ENCODE results near the gene SMOC2.
"Not testable (repeated sequence)": the region's sequence is repeated elsewhere in the genome, so short reads cannot be mapped to it uniquely, and the experiment has no call there.

The SMOC2 gene

GRCh38 chr6:168694797-168695196, 253.8 kb downstream of the SMOC2 start:
- not testable (repeated sequence) for DNase-seq

- DNase-seq, result no peak
Observed at GRCh38 chr6:168695701-168696100, 254.7 kb downstream of the SMOC2 start.

- no peak for DNase-seq
Observed at GRCh38 chr6:168698923-168699322, 257.9 kb downstream of the SMOC2 start.

GRCh38 chr6:168699631-168700295, 258.8 kb downstream of the SMOC2 start:
- DNase-seq, result no peak

DNA sequence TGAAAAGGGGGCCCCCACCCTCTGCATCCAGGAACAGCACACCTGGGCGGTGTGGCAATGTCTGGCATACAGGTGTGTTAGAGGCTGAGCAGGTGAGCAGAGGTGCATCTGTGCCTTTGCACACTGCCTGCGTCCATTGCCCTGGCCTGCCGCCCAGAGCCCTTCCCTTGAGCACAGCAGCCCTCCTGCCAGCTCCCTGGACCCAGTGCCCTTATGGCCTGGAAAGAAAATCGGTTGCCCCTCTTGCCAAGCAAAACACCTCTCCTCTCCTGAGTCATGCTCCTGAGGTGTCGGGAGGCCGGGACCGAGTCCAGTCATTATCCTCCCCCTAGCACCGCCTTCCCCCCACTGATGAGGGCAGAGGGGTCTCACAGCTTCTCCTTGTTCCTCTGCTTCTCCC, 259.9 kb downstream of the SMOC2 start:
- DNase-seq, result no peak

DNA sequence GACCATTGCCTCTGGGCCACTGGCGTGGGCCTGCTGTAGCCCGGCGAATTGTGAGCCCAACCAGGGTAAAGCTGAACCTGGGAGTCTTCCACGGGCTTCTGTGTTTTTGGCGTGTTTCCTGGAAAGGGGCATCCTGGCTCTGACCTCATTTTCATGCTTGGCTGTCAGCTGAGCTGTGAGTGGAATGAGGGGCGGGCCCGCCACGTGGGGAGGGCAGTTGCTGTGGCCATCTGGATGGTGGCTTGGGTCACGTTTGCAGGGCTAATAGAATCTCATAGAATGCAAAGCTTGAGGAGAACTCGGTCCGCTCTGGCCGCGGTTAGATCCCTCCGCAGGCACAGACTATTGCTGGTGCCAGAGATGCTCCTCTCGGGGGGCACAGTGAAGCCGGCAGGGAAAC, 263.0 kb downstream of the SMOC2 start:
- DNase-seq, result no peak

GRCh38 chr6:168704678-168705077, 263.7 kb downstream of the SMOC2 start:
- no peak for DNase-seq

DNA sequence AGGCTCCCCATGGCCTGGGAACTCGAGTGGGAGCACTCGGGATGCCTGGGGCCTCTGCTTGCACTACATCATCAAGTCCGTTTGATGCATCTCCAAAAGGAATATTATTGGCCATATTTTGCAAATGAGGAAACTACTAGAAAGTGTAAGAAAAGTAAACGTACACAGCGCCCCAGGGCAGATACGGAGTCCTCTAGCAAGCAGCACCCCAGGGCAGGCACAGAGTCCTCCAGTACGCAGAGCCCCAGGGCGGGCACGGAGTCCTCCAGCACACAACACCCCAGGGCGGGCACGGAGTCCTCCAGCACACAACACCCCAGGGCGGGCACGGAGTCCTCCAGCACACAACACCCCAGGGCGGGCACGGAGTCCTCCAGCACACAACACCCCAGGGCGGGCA, 264.3 kb downstream of the SMOC2 start:
- DNase-seq, result not testable (repeated sequence)

DNA sequence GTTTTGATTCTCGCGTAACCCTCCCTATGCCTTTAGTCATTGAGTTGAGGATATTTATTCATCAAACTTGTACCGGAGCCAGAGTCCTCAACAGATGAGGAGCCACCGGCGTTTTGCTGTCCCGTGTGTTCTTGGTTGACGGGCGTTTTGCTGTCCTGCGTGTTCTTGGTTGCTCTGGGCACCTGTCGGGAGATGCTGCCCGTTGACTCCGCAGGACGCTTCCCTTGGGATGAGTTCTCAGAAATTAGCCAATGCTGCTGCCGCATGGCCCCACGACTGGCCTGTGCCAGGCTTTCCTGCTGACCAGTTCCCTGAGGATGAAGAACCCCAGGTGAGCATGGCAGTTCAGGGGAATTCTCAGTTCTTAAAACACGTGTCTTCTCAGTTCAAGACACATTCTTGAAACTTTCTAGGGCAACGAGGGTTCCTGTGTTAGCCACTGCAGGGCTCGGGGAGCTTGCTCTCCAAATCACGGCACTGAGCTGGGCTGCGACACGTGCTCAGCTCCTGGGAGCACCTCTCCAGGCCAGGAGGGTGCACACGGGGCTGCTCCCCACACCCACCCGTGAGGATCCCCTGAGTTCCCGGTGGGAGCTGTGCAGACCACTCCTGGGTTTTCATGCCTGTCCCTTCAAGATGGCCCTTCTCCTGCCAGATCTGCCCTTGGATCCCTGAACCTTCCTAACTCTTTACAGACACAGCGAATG, 265.6 kb downstream of the SMOC2 start:
- no peak for DNase-seq

DNA sequence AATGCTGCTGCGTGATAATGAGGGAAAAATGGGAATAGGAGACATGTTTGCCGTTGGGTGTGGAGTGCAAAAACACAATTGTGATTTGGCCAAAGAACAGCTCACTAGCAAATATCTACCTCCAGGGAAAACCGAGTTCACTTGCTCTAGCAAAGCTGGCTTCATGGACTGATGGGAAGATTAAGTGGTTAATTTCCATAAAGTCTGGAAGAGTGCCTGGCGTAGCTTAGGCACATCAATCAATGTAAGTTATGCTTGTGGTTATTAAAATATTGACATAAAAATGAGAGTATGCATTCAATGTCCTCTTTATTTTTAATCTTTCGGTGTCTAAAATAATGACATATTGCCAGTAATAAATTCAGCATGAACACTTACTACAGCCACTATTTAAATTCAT, 267.5 kb downstream of the SMOC2 start:
- no peak for DNase-seq

DNA sequence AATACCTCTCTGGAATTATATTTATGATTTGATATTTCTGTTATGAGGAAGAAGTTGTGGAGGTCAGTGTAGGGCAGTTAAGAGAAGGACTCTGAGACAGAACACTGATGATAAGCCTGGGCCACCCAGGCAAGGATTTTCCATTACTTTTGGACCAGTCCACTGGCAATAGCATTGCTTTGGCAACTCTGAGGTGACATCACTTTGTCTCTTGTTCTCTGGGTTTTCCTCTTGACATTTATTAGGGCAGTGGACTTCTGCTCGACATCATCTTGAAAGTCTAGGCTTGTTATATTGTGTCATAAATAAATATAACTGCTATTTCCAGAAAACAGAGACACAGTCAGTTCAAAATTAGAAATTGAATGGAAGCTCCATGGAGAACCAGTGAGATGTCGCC, 268.0 kb downstream of the SMOC2 start:
- DNase-seq, result no peak

DNA sequence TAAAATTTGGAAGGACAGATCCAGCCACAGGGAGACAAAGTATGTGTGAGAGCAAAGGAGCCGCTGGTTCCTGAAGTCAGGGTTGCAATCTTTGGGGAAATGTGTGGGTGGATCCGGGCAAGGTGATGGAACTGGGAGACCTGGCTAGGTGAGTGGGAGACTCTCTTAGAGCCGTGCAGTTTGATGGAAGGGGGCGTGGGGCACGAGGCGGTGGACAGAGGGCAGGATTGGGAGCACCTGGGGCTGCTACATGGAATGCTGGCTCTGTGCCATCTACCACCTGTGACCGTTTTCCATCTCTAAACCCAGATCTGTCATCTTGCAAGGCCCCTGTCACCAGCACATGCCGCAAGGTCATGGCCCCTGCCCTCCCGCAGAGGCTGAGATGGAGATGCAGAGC, 268.4 kb downstream of the SMOC2 start:
- DNase-seq, result no peak

DNA sequence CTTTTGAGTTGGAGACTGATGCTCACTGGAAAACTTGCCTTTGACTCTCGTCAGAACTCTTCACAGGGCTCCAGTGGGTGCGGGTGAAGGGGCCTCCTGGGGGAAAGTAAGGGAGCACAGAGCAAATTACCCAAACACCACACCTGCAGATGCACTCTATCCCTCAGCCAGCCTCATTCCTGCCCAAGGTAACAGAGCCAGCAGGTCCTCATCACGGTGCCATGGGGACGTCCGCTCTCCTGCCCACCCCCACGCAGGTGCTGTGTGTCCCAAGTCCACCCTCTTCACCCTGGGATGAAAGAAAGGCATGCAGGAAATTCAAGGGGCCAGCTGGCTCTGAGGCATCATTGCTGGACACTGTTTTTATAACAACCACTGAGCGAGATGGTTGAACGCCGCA, 269.0 kb downstream of the SMOC2 start:
- no peak for DNase-seq

DNA sequence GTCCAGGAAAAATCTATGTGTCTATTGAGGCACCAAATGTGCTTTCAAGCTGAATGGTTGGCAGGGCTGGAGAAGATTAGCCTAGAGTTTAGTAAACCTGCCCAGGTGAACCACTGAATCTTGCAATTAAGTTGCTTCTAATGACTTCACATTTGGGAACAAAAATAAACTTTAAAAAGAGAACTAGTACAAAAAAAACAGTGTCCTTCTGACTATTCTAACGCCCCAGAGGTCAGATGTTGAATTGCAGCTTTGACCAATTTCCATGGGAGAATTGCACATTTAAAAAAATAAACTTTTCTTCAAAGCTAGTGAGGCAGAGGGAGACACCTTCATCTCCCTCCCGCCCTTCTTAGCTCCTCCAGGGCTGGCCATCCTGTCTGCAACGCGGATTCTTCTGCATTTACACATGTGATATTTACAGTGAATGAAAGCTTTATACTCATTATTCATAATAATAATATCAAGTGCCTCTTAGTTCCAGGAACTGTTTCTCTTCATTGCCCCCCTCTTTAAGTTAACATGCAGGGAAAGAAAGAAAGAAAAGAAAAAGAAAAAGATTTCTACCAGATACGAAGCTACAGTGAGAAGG, 270.2 kb downstream of the SMOC2 start:
- DNase-seq, result no peak

DNA sequence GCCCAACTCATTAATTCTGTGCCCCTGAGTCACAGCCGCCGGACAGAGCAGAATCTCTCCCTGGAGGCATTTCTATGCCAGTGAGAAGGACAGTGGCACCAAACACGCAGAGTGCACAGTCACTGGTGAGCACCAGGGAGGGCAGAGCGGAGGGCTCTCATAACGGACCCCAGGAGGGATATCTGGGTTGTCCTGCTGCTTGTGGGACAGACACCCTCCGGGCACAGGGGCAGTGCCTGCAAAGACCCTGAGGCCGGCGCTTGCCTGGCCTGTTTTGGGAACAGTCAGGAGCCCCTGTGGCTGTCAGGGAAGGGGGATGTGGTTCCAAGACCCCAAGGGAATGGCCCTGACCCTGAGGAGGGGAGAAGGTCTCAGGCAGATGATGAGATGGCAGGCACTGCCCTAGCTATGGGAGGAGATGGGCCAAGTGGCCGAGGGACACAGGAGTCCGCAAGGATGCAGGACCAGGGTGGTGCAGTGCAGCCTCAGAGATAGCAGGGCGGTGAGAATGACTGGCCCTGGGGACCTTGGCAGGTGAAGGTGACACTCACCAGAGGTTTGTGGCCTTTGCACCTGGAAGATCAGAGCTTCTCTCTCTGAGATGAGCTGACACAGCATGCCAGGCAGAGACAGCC, 270.8 kb downstream of the SMOC2 start:
- no peak for DNase-seq

DNA sequence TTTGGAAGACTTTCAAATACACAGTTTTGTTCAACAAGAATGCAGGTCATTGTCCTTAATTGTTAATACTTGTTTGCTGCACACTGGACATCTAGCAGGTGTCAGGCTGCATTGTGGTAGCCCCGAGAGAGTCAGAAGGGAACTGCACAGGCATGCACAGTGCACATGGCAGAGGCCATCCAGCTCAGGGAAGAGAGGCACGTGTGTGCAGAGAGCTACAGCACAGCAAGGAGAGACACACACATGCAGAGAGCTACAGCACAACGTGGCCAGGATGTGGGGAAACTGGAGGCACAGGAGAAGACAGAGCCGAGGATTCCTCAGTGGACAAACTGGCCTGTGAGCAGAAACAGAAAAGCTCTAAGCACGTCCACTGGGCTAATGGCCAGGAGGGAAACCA, 272.0 kb downstream of the SMOC2 start:
- no peak for DNase-seq

DNA sequence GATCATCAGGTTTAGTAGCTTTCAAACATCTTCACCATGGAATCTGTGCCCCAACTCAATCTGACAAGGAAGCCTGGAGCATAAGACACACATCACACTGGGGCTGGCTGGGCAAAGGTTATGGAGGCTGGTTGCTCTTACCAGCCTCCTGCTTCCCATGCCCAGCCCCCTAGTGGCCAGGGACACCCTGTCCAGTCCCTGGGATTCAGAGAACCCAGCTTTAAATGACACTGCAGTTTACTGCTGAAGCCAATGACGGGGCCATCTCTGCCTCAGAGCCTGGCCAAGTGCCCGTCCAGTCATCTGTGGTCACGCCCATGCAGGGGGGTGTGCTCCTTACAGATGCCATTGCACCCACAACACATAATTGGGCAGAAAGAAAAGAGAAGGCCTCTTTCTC, 272.9 kb downstream of the SMOC2 start:
- peak in 2 of 3 donors; percentile 5 to 6 for DNase-seq

GRCh38 chr6:168714547-168715260, 273.7 kb downstream of the SMOC2 start:
- DNase-seq, result no peak

DNA sequence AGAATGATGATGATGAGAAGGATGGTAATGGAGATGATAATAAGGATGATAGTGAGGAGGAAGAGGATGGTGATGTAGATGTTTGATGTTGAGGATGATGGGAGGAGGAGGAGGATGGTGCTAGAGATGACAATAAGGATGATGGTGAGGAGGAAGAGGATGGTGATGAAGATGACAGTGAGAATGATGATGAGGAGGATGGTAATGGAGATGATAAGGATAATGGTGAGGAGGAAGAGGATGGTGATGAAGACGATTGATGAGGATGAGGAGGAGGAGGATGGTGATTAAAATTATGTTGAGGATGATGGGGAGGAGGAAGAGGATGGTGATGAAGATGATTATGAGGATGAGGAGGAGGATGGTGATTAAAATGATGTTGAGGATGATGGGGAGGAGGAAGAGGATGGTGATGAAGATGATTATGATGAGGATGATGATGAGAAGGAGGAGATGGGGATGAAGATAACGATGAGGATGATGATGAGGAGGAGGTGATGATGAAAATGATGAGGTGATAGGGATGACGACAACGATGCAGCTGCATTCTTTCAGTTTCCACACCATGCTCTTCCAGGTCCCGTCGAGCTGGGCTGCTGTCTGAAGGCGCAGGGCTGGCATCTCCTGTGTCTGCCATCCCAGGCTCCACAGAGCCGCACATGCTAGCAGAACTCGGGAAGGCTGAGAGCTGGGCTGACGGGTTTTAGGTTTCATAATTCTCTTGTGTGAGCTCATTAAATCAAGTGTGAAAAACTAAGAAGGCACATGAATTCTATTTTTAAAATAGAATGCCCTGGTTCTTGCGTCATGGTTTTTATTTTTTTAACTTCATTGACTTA, 274.9 kb downstream of the SMOC2 start:
- DNase-seq, result no peak

- DNase-seq, result no peak
Observed at GRCh38 chr6:168716581-168716980, 275.6 kb downstream of the SMOC2 start.

- DNase-seq, result no peak
Observed at GRCh38 chr6:168717491-168717890, 276.5 kb downstream of the SMOC2 start.
